ACHN (cell line): ENCODE results near the gene AADACL4.

Experiments used
- DNase-seq: peaks from one replicate; pipeline ENCODE4 v3.0.0-alpha.2; 2015
- in situ Hi-C: cut with HindIII; loops from 2 replicates; pipeline ENCODE4 v1.10.0; 2017; ENCODE audit warnings: low sequenced_read_pairs, low pct_ligation_motif_present, low pct_unique_long_range_greater_than_20kb

AADACL4 gene

GRCh38 chr1:12609469-12610003 lies 34.3 kb upstream of the AADACL4 start:
- in situ Hi-C loops: no loop called here
- no peak for DNase-seq

GRCh38 chr1:12610305-12610935 lies 33.5 kb upstream of the AADACL4 start:
- DNase-seq: no peak
- in situ Hi-C loops: no loop called here

- in situ Hi-C loops: no loop called here
Measured at GRCh38 chr1:12610941-12611340, 32.9 kb upstream of the AADACL4 start.

GRCh38 chr1:12613180-12613579 lies 30.7 kb upstream of the AADACL4 start:
- in situ Hi-C loops: no loop called here
- DNase-seq: no peak

More at GRCh38 chr1:12610941-12611340, 32.9 kb upstream of the AADACL4 start:
- no peak for DNase-seq

GRCh38 chr1:12614402-12615158 lies 29.3 kb upstream of the AADACL4 start:
- DNase-seq: no peak
- in situ Hi-C loops: no loop called here

GRCh38 chr1:12615159-12615864 lies 28.6 kb upstream of the AADACL4 start:
- no peak for DNase-seq
- in situ Hi-C loops: no loop called here

- in situ Hi-C loops: no loop called here
- DNase-seq: peak; percentile 53
Measured at GRCh38 chr1:12615865-12616708, 27.8 kb upstream of the AADACL4 start.

- DNase-seq: peak; percentile 29
- in situ Hi-C loops: no loop called here
Measured at GRCh38 chr1:12616709-12617373, 27.0 kb upstream of the AADACL4 start.

GRCh38 chr1:12617511-12617900 lies 26.4 kb upstream of the AADACL4 start:
- no peak for DNase-seq
- in situ Hi-C loops: no loop called here

GRCh38 chr1:12617901-12618660 lies 25.8 kb upstream of the AADACL4 start, which contains the start of gene DHRS3:
Gene DHRS3, minus strand, starts transcription at chr1:12618210. Its CDS starts 862 bp downstream, at chr1:12617348.
- peak; percentile 81 for DNase-seq
- in situ Hi-C loops: no loop called here

GRCh38 chr1:12618661-12618964 lies 25.3 kb upstream of the AADACL4 start:
- DNase-seq: no peak
- in situ Hi-C loops: no loop called here

GRCh38 chr1:12618965-12619791 lies 24.7 kb upstream of the AADACL4 start:
- in situ Hi-C loops: no loop called here

GRCh38 chr1:12619792-12620487 lies 23.9 kb upstream of the AADACL4 start:
- in situ Hi-C loops: no loop called here
- peak; percentile 84 for DNase-seq

More at GRCh38 chr1:12618965-12619791, 24.7 kb upstream of the AADACL4 start:
- peak; percentile 86 for DNase-seq

- DNase-seq: no peak
- in situ Hi-C loops: no loop called here
Measured at GRCh38 chr1:12620488-12620865, 23.4 kb upstream of the AADACL4 start.

- DNase-seq: no peak
- in situ Hi-C loops: no loop called here
Measured at GRCh38 chr1:12620931-12621330, 23.0 kb upstream of the AADACL4 start.
